GM10266 (cell line): ENCODE data around the gene ARHGAP5.
A peak's percentile ranks its signal among the peaks of the same experiment; 100 is the strongest.

ENCODE experiments used
- DNase-seq: peaks from one replicate; pipeline ENCODE4 v3.0.0; 2012; ENCODE audit errors: extremely low spot score
- CTCF ChIP-seq: IDR thresholded peaks from 2 replicates; pipeline ENCODE4 v1.5.1; 2012; ENCODE audit warnings: mild to moderate bottlenecking, low read depth; ENCODE audit not compliant: control insufficient read depth, insufficient read depth; ENCODE audit errors: missing control alignments

The ARHGAP5 gene

GRCh38 chr14:32068708-32069107, 8.4 kb upstream of the ARHGAP5 start:
- DNase-seq = no peak
- TF ChIP-seq CTCF = no peak

- no peak for TF ChIP-seq CTCF
These were observed 6.8 kb upstream of the ARHGAP5 start for GRCh38 chr14:32070282-32070681.

GRCh38 chr14:32072676-32073075, 4.4 kb upstream of the ARHGAP5 start:
- no peak for TF ChIP-seq CTCF
- no peak for DNase-seq

More at GRCh38 chr14:32070282-32070681, 6.8 kb upstream of the ARHGAP5 start:
- no peak for DNase-seq

- peak; percentile 71 for DNase-seq
- TF ChIP-seq CTCF = peak; percentile 59
These were observed 3.4 kb upstream of the ARHGAP5 start for GRCh38 chr14:32073537-32074189.

- DNase-seq = no peak
- TF ChIP-seq CTCF = no peak
These were observed 2.1 kb upstream of the ARHGAP5 start for GRCh38 chr14:32074887-32075572.

GRCh38 chr14:32075672-32076277, 1.3 kb upstream of the ARHGAP5 start:
- no peak for TF ChIP-seq CTCF
- DNase-seq = peak; percentile 17
